Measurements from ENCODE around the gene RFX4. TPM values are rescaled to one million over a fixed set of nuclear protein-coding genes. Genes with fewer than 3 reads are reported as not detected.

Gene RFX4
- total RNA-seq, 2 experiments from 2014 or later: not detected

DNA sequence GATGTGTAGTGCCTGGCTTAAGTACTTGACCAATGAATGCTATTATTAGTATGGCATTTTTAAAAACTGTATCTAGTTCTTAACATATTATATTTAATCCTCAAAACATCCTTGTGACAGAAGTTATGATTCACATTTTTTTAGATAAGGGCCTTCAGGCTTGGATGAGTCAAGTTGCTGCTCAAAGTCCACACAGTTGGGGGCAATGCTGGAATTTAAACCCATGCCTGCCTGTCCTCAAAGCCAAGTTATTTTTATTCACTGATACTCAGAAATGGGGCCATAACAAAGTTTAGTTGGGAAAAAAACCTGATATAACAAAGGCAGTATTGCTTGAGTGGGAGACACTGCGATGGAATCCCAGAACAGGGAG is 50.6 kb downstream of the RFX4 start:
- CTCF ChIA-PET: no interaction called here
- no peak for DNase-seq
- Mint-ChIP-seq H3K4me3 (no peak overlapping the region), H3K9me3 (no peaks in the 10 kb centered on the region), H3K36me3 (ENCODE audit: low read depth) (no peaks in the 10 kb centered on the region), H3K27me3 (ENCODE audit: low read depth) (no peaks in the 10 kb centered on the region), H3K4me1 (ENCODE audit: low read depth) (no peaks in the 10 kb centered on the region), H3K27ac (no peak overlapping the region)
- intact Hi-C loops (cut with micrococcal nuclease): no loop called here

DNA sequence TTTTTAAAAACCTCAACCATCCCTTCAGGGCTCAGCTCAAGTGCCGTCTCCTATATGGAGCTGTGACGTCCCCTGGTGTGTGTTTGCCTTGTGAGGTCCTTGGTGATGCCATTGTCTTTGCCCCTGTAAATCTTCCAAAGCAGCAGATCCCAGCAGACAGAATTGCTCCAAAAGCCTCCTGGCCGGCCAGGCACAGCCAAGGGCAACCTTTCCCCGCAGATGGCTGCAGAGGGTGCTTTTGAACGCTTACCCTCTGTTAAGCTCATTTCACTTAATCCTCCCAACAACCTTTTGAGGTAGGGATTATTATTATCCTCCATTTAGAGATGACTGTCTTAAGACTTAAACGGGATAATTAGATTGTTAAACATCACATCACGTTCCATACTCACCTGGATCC is 51.4 kb downstream of the RFX4 start:
- CTCF ChIA-PET: no interaction called here
- H3K27ac Mint-ChIP-seq: no peak overlapping the region
- no peaks in the 10 kb centered on the region for H3K9me3 Mint-ChIP-seq
- H3K4me1 Mint-ChIP-seq (ENCODE audit: low read depth): no peaks in the 10 kb centered on the region
- intact Hi-C loops (cut with micrococcal nuclease): no loop called here
- no peaks in the 10 kb centered on the region for H3K36me3 Mint-ChIP-seq (ENCODE audit: low read depth)
- no peak overlapping the region for H3K4me3 Mint-ChIP-seq
- H3K27me3 Mint-ChIP-seq (ENCODE audit: low read depth): no peaks in the 10 kb centered on the region
- no peak for DNase-seq

DNA sequence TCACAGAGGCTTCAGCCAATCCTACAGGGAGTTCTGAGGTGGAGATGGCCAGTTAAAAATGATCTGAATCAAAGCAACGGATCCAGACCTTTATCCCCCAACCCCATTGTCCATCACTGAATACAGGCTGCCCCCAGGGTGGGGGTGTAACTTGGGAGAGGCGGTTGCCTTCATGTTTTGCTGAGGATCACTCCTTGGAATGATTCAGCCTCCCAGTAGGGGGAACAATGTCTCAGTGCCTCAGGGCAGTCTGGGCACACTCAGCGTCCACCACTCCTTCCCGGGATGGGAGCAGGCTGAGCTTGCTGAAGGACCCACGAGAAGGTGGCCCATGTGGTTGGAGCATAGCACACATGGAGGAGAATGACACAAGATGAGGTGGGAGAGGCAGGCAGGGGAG is 60.2 kb downstream of the RFX4 start:
- DNase-seq: no peak
- Mint-ChIP-seq H3K4me3 (no peak overlapping the region), H3K9me3 (no peaks in the 10 kb centered on the region), H3K27me3 (ENCODE audit: low read depth) (no peaks in the 10 kb centered on the region), H3K27ac (no peak overlapping the region), H3K4me1 (ENCODE audit: low read depth) (no peaks in the 10 kb centered on the region), H3K36me3 (ENCODE audit: low read depth) (no peaks in the 10 kb centered on the region)
- intact Hi-C loops (cut with micrococcal nuclease): no loop called here
- CTCF ChIA-PET: interaction anchor here (0.6 kb wide), 1 partner anchor 1178 kb away, joined by 3 read pairs; no protein-coding TSS in a partner anchor

DNA sequence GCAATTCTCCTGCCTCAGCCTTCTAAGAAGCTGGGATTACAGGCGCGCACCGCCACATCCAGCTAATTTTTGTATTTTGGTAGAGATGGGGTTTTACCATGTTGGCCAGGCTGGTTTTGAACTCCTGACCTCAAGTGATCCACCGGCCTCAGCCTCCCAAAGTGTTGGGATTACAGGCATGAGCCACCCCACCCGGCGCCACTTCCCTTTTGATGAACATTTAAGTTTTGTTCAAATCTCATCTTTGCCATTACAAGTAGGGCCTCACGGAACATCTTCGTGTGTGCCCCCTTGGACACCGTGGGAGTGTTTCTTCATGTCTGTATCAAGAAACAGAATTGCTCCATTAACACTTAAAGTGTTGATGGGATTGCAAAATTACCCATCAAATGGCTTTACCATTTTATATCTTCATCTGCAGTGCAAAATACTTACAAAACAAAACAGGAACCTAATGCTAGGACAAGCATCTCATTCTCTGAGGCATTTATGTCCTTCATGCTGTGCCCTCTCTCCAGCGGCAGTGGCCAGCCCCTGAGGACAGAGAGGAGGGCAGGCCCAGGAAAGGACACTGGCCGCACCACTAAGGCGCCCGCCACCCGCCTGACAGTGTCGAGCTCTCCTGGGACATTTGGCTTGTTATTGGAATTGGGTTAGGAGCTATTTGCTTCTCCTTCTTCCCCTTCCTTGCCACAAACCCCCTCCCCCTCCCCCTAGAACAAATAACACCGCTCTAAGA is 61.7 kb downstream of the RFX4 start:
- DNase-seq: no peak
- H3K27ac Mint-ChIP-seq: no peak overlapping the region
- no peaks in the 10 kb centered on the region for H3K9me3 Mint-ChIP-seq
- H3K4me1 Mint-ChIP-seq (ENCODE audit: low read depth): no peaks in the 10 kb centered on the region
- H3K36me3 Mint-ChIP-seq (ENCODE audit: low read depth): no peaks in the 10 kb centered on the region
- H3K4me3 Mint-ChIP-seq: no peak overlapping the region
- CTCF ChIA-PET: no interaction called here
- intact Hi-C loops (cut with micrococcal nuclease): no loop called here
- H3K27me3 Mint-ChIP-seq (ENCODE audit: low read depth): no peaks in the 10 kb centered on the region

DNA sequence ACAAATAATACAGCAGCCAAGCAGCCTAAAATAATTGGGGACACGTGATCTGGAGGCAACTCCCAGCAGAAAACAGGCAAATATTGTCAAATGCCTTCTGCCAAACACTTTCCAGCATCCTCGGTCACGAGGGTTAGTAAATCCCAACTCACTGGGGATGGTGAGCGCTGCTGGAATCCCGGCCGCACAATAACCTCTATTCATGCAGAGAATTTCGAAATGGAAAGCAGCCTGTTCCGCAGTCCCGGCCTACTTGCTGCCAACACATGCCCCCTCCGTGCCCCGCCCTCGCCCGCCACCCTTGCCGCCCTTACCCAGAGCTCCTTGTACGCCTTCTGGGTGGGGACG is 62.2 kb downstream of the RFX4 start:
- intact Hi-C loops (cut with micrococcal nuclease): no loop called here
- Mint-ChIP-seq H3K27ac (no peak overlapping the region), H3K4me1 (ENCODE audit: low read depth) (no peaks in the 10 kb centered on the region), H3K36me3 (ENCODE audit: low read depth) (no peaks in the 10 kb centered on the region), H3K4me3 (no peak overlapping the region), H3K27me3 (ENCODE audit: low read depth) (no peaks in the 10 kb centered on the region), H3K9me3 (no peaks in the 10 kb centered on the region)
- DNase-seq: no peak
- CTCF ChIA-PET: no interaction called here

DNA sequence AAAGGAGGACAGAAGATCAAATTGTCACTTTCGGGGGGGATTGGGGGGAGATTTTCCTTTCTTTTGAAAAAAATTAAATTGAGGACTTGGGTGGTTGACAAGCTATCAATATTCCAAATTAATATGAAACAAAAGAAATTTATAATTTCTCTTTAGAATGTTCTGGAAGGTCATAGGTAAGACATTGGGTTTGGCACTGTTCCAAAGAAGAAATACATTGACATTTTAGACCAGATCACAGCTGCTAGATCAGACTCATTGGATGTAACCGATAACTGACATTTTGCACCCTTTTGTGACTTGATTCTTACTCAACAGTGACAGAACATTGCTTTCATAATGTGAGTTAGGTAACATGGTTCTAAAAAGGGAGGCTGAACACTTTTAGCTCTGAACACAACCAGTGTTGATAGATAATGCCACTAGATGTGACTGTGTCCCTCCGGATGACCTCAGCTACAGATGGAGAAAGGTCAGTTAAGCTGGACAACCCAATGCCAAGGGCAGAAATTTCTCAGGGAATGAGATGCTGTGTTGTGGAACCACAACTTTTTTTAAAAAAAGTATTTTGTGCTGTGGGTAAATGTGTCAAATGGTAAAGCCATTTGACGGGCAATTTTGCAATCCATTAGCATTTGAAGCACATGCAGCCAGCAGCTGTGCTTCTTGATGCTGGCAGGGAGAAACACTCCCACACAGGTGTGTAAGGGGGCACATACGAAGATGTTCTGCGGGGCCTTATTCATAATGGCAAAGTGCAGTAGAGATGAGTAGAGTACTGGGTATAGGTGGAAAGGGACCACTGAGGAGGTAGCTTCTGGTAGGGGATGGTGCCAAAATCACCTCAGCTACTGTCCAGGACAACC is 62.9 kb downstream of the RFX4 start:
- no peak overlapping the region for H3K27ac Mint-ChIP-seq
- CTCF ChIA-PET: no interaction called here

DNA sequence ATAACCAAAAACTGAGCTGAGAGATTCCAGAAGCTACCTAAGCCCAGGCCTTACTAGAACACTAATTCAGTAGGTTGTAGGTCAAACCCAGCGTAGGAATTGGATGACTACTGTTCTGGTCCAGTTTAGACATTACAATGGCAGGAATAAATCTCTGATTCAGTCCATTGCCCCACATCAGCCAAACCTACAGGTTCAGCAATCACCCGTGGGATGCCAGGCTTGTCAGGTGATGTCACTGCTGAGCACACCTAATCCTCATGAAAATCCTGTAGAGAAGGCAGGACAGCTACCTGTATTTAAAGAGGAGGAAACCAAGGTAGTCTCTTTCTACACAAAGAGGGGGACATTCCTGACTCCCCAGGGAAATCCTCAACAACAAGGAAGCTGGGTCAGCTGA is 63.7 kb downstream of the RFX4 start:
- CTCF ChIA-PET: no interaction called here
- no peak for DNase-seq
- H3K27me3 Mint-ChIP-seq (ENCODE audit: low read depth): no peaks in the 10 kb centered on the region
- no peaks in the 10 kb centered on the region for H3K4me1 Mint-ChIP-seq (ENCODE audit: low read depth)
- H3K9me3 Mint-ChIP-seq: no peaks in the 10 kb centered on the region
- H3K27ac Mint-ChIP-seq: no peak overlapping the region
- intact Hi-C loops (cut with micrococcal nuclease): no loop called here
- no peaks in the 10 kb centered on the region for H3K36me3 Mint-ChIP-seq (ENCODE audit: low read depth)
- H3K4me3 Mint-ChIP-seq: no peak overlapping the region

More for the DNA sequence above, 62.9 kb downstream of the RFX4 start:
- Mint-ChIP-seq H3K4me1 (ENCODE audit: low read depth) (no peaks in the 10 kb centered on the region), H3K9me3 (no peaks in the 10 kb centered on the region), H3K36me3 (ENCODE audit: low read depth) (no peaks in the 10 kb centered on the region), H3K4me3 (no peak overlapping the region), H3K27me3 (ENCODE audit: low read depth) (no peaks in the 10 kb centered on the region)
- no peak for DNase-seq
- intact Hi-C loops (cut with micrococcal nuclease): no loop called here

DNA sequence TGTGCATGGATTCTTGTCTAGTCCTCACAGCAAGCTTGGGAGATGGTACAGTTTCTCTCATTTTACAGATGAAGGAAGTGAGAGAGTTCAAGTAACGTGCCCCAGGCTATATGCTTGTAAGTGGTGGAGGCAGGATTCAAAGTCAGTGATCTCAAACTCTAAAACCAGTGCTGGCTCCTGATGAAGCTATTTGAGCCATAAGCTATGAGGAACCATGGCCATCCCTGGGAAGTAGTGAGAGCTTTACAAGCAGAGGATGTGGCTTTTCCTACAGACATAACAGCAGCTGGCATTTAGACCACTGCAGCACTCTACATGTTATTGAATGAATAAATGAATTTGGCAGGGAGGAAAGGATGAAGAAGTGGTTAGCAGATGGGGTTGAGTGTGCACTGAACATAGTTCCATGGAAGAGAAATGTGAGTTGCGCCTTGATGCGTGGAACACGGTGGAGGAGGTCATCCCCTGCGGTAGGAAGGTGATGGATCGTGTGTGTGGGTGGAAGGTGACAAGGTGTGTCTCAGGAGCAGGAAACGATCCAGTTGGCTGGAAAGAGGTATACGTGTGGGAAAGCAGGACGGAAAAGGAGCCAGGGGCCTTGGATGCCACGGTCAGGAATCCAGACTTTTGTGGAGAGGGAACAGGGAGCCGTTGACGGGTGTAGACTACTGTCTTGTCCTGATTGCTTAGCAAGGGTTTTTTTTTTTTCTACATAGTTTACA is 65.2 kb downstream of the RFX4 start:
- H3K4me3 Mint-ChIP-seq: no peak overlapping the region
- H3K4me1 Mint-ChIP-seq (ENCODE audit: low read depth): no peaks in the 10 kb centered on the region
- no peak for DNase-seq
- H3K27ac Mint-ChIP-seq: no peak overlapping the region
- no peaks in the 10 kb centered on the region for H3K36me3 Mint-ChIP-seq (ENCODE audit: low read depth)
- CTCF ChIA-PET: no interaction called here
- no peaks in the 10 kb centered on the region for H3K9me3 Mint-ChIP-seq
- H3K27me3 Mint-ChIP-seq (ENCODE audit: low read depth): no peaks in the 10 kb centered on the region
- intact Hi-C loops (cut with micrococcal nuclease): no loop called here

DNA sequence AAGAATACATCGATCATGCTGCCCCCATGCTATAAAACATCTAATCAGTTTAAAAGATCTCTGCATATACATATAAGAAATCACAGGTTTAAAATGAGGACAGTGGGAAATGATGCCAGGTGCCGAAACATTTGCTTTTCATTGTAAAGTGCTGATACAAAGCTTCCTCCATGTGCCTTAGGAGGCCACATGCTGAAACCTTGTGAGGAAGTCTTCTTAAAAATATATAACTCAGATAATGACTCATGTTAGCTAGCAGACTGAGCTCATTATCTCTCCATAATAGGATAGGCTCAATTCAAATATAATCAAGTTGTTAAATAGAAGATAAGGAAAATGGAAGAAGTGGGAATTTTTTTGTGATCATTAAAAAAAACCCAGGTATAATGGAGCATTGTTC is 65.9 kb downstream of the RFX4 start:
- no peak overlapping the region for H3K27ac Mint-ChIP-seq
- no peaks in the 10 kb centered on the region for H3K36me3 Mint-ChIP-seq (ENCODE audit: low read depth)
- no peak for DNase-seq
- H3K9me3 Mint-ChIP-seq: no peaks in the 10 kb centered on the region
- no peak overlapping the region for H3K4me3 Mint-ChIP-seq
- CTCF ChIA-PET: no interaction called here
- no peaks in the 10 kb centered on the region for H3K27me3 Mint-ChIP-seq (ENCODE audit: low read depth)
- H3K4me1 Mint-ChIP-seq (ENCODE audit: low read depth): no peaks in the 10 kb centered on the region
- intact Hi-C loops (cut with micrococcal nuclease): no loop called here

DNA sequence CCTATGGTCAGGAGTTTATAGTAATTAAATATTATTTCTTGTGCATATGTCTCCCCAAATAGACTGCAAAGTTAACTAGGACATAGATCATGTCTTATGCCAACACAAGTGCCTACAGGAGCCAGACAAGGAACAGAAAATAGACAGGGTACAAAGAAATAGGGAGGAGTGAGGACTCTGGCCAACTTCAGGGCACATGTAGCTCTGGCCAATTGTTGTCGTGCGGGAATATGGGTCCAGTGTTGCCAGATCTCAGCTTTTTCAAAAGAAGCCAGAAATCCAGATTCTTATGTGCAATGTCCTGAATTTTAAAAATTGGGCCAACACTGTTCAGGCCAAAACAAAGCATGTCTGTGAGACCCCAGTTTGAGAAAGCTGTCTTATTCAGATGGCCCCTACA is 68.7 kb downstream of the RFX4 start:
- Mint-ChIP-seq H3K27ac (no peak overlapping the region), H3K27me3 (ENCODE audit: low read depth) (no peaks in the 10 kb centered on the region), H3K36me3 (ENCODE audit: low read depth) (no peaks in the 10 kb centered on the region), H3K4me3 (no peak overlapping the region), H3K4me1 (ENCODE audit: low read depth) (no peaks in the 10 kb centered on the region), H3K9me3 (no peaks in the 10 kb centered on the region)
- intact Hi-C loops (cut with micrococcal nuclease): no loop called here
- CTCF ChIA-PET: no interaction called here
- no peak for DNase-seq

DNA sequence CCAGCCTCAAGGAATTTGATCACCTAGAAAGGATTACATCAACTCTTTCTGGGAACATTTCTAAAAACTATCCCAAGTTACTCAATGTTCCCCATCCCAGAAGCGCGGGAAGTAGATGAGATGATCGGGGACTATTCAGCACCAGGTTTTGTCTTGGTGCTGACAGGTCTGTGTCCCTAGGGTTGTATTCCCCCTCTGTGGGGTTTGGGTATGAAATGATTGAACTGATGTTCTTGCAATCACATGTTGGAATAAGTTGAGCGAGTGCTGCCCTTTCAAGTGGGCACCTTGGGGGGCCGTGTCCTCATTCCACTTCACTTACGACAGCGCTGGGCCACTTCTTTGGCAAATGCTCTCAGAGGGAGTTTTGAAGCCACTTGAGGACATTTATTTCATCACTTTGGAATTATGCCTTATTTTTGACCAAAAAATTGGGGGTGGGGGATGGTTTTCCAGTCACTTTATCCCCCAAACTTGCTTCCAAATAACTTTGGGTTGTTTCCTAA is 69.8 kb downstream of the RFX4 start:
- no peak overlapping the region for H3K4me3 Mint-ChIP-seq
- no peaks in the 10 kb centered on the region for H3K36me3 Mint-ChIP-seq (ENCODE audit: low read depth)
- H3K9me3 Mint-ChIP-seq: no peaks in the 10 kb centered on the region
- H3K27ac Mint-ChIP-seq: no peak overlapping the region
- H3K27me3 Mint-ChIP-seq (ENCODE audit: low read depth): no peaks in the 10 kb centered on the region
- intact Hi-C loops (cut with micrococcal nuclease): no loop called here
- CTCF ChIA-PET: no interaction called here
- DNase-seq: no peak
- no peaks in the 10 kb centered on the region for H3K4me1 Mint-ChIP-seq (ENCODE audit: low read depth)

DNA sequence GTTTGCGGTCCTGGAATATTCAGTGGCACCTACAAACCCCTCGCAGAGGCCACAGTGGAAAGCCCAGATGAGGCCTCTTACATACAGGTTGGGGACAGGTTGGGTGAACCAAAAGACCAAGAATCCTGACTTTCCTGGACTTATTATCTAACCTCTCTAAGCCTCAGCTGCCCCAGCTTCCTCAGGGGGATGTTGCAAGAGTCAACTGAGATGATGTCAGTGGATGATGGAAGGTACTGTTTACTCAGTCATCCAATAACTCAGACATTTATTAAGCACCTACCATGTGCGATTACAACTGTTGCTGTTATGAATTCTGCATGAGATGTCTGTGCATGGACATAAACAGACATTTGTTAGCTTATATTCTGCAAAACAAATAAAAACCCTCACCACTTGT is 72.8 kb downstream of the RFX4 start:
- CTCF ChIA-PET: no interaction called here
- no peaks in the 10 kb centered on the region for H3K36me3 Mint-ChIP-seq (ENCODE audit: low read depth)
- no peak for DNase-seq
- H3K4me1 Mint-ChIP-seq (ENCODE audit: low read depth): no peaks in the 10 kb centered on the region
- H3K4me3 Mint-ChIP-seq: no peak overlapping the region
- intact Hi-C loops (cut with micrococcal nuclease): no loop called here
- no peak overlapping the region for H3K27ac Mint-ChIP-seq
- H3K9me3 Mint-ChIP-seq: peaks cover 5% of the 10 kb centered on the region
- no peaks in the 10 kb centered on the region for H3K27me3 Mint-ChIP-seq (ENCODE audit: low read depth)

Measured in activated naive CD4-positive, alpha-beta T cell treated with anti-CD3 and anti-CD28 coated beads for 36 hours (primary cell).